ENCODE results near the gene SF3B1.

GRCh38 chr2:197437380-197437779, 2.6 kb upstream of the SF3B1 start:
- TF ChIP-seq CTCF (IDR thresholded peaks at IDR 0.05; ENCODE audit: borderline replicate concordance, extremely low read depth, low read length, poor library complexity, severe bottlenecking): no peak
- no peak for TF ChIP-seq EZH2 (IDR thresholded peaks at IDR 0.05; ENCODE audit: borderline replicate concordance, low read depth, low read length, severe bottlenecking)
